Calu3 (cell line): ENCODE measurements around the gene INO80C. TPM values are rescaled to one million over a fixed set of nuclear protein-coding genes. Genes with fewer than 3 reads are reported as not detected.
"Not testable (repeated sequence)": the region's sequence is repeated elsewhere in the genome, so short reads cannot be mapped to it uniquely, and the experiment has no call there.

Source experiments
- BruUV-seq: library from RNA; stranded (reverse); fragments of 400-500 nt; replicated peaks from 2 replicates; lab custom pipeline; 2021; lab: Mats Ljungman, UMichigan
- CTCF ChIA-PET: fragments of 300-600 bp; sonication (Branson Sonifier 250); formaldehyde crosslinking; loops from one replicate; lab custom pipeline; 2022; ENCODE audit warnings: antibody characterized with exemption; lab: Charles Lee
- DNase-seq: peaks from one replicate; pipeline ENCODE4 v3.0.0; 2022
- H3K27ac Mint-ChIP-seq: one replicate; pipeline ENCODE4 v1.8.0; 2022; ENCODE audit warnings: mixed read lengths; ENCODE audit not compliant: unreplicated experiment
- H3K27me3 Mint-ChIP-seq: one replicate; pipeline ENCODE4 v1.8.0; 2022; ENCODE audit warnings: mixed read lengths; ENCODE audit not compliant: unreplicated experiment
- H3K36me3 Mint-ChIP-seq: one replicate; pipeline ENCODE4 v1.8.0; 2022; ENCODE audit warnings: mild to moderate bottlenecking, moderate library complexity, mixed read lengths; ENCODE audit not compliant: insufficient read depth, unreplicated experiment
- H3K4me1 Mint-ChIP-seq: one replicate; pipeline ENCODE4 v1.8.0; 2022; ENCODE audit warnings: mild to moderate bottlenecking, low read depth, mixed read lengths; ENCODE audit not compliant: unreplicated experiment
- H3K4me3 Mint-ChIP-seq: one replicate; pipeline ENCODE4 v1.8.0; 2022; ENCODE audit warnings: mild to moderate bottlenecking, low read depth, moderate library complexity, mixed read lengths; ENCODE audit not compliant: unreplicated experiment
- H3K9me3 Mint-ChIP-seq: one replicate; pipeline ENCODE4 v1.8.0; 2022; ENCODE audit warnings: low read depth, mixed read lengths; ENCODE audit not compliant: unreplicated experiment
- CTCF ChIP-seq: fragments of 200-600 bp; IDR thresholded peaks from one replicate; pipeline ENCODE4 v1.8.0; 2022; ENCODE audit warnings: antibody characterized with exemption; ENCODE audit not compliant: unreplicated experiment
- intact Hi-C: fragments of 100-400 bp; cut with micrococcal nuclease; formaldehyde crosslinking; loops from one replicate; pipeline ENCODE4 v1.10.0; 2022; ENCODE audit not compliant: unreplicated experiment
- total RNA-seq: library from RNA; stranded (reverse); gene quantifications from 2 replicates; pipeline ENCODE4 v1.2.3, GENCODE V29; 2022

Gene INO80C
- total RNA-seq, 1 experiment from 2014 or later: 27.0 TPM

- no TSS peak for BruUV-seq
- Mint-ChIP-seq H3K4me1 (peaks cover 57% of the 10 kb centered on the region), H3K27ac (peak overlapping the region; percentile 78), H3K36me3 (peaks cover 21% of the 10 kb centered on the region), H3K4me3 (peak overlapping the region; percentile 18), H3K9me3 (no peaks in the 10 kb centered on the region), H3K27me3 (no peaks in the 10 kb centered on the region)
- CTCF ChIA-PET: interaction anchor here (1.1 to 1.3 kb wide), 3 partner anchors 9 to 23 kb away, joined by 3 to 7 read pairs (median 5); no protein-coding TSS in a partner anchor
- TF ChIP-seq CTCF: no peak
- no peak for DNase-seq
- intact Hi-C loops: no loop called here
These were observed 41.6 kb downstream of the INO80C start for GRCh38 chr18:35455926-35456763.

GRCh38 chr18:35454803-35455202, 43.0 kb downstream of the INO80C start:
- peaks cover 20% of the 10 kb centered on the region for H3K36me3 Mint-ChIP-seq
- CTCF ChIA-PET: no interaction called here
- H3K27me3 Mint-ChIP-seq: no peaks in the 10 kb centered on the region
- no TSS peak for BruUV-seq
- H3K9me3 Mint-ChIP-seq: no peaks in the 10 kb centered on the region
- peaks cover 44% of the 10 kb centered on the region for H3K4me1 Mint-ChIP-seq
- no peak overlapping the region for H3K27ac Mint-ChIP-seq
- TF ChIP-seq CTCF: no peak
- no peak overlapping the region for H3K4me3 Mint-ChIP-seq
- intact Hi-C loops: no loop called here
- DNase-seq: no peak

- H3K36me3 Mint-ChIP-seq, H3K27me3 Mint-ChIP-seq, BruUV-seq, intact Hi-C loops, H3K4me3 Mint-ChIP-seq, H3K9me3 Mint-ChIP-seq, DNase-seq, H3K27ac Mint-ChIP-seq: not testable (repeated sequence)
- CTCF ChIA-PET: interaction anchor here (0.6 to 0.7 kb wide), 5 partner anchors 12 to 230 kb away, joined by 3 to 4 read pairs (median 3); no protein-coding TSS in a partner anchor
- H3K4me1 Mint-ChIP-seq: peaks cover 27% of the 10 kb centered on the region
These were observed 44.7 kb downstream of the INO80C start for GRCh38 chr18:35453065-35453464.

GRCh38 chr18:35451916-35452315, 45.8 kb downstream of the INO80C start:
- no peak for DNase-seq
- Mint-ChIP-seq H3K4me3 (no peak overlapping the region), H3K4me1 (peaks cover 22% of the 10 kb centered on the region), H3K27me3 (no peaks in the 10 kb centered on the region), H3K27ac (no peak overlapping the region), H3K36me3 (no peaks in the 10 kb centered on the region), H3K9me3 (no peaks in the 10 kb centered on the region)
- CTCF ChIA-PET: no interaction called here
- intact Hi-C loops: no loop called here
- no TSS peak for BruUV-seq
- no peak for TF ChIP-seq CTCF

- DNase-seq: no peak
- H3K4me1 Mint-ChIP-seq: peaks cover 15% of the 10 kb centered on the region
- no peak overlapping the region for H3K4me3 Mint-ChIP-seq
- no peaks in the 10 kb centered on the region for H3K36me3 Mint-ChIP-seq
- CTCF ChIA-PET: no interaction called here
- no TSS peak for BruUV-seq
- H3K27me3 Mint-ChIP-seq: no peaks in the 10 kb centered on the region
- H3K9me3 Mint-ChIP-seq: no peaks in the 10 kb centered on the region
- no peak for TF ChIP-seq CTCF
- no peak overlapping the region for H3K27ac Mint-ChIP-seq
- intact Hi-C loops: no loop called here
These were observed 46.7 kb downstream of the INO80C start for GRCh38 chr18:35451032-35451431.
